HepG2 (cell line): ENCODE data around the gene CNP. TPM values are rescaled to one million over a fixed set of nuclear protein-coding genes. Genes with fewer than 3 reads are reported as not detected.

ENCODE experiments used
- ATF7-NPFF ChIP-seq: sonication (generic); formaldehyde crosslinking; IDR thresholded peaks from 2 replicates; pipeline ENCODE4 v1.8.1; 2023; ENCODE audit warnings: mild to moderate bottlenecking, low read depth, missing genetic modification reagents, moderate library complexity
- ATRX ChIP-seq: sonication (generic); formaldehyde crosslinking; IDR thresholded peaks from 2 replicates; pipeline ENCODE4 v1.4.0; 2020; ENCODE audit warnings: missing genetic modification reagents, borderline replicate concordance
- GATAD2A ChIP-seq: IDR thresholded peaks from 2 replicates; pipeline ENCODE4 v1.6.1; 2016
- RNF2 ChIP-seq: fragments of 450-650 bp; conservative IDR thresholded peaks from 2 replicates; pipeline ENCODE4 v1.6.1; 2016; ENCODE audit warnings: low read depth
- ZBTB38 ChIP-seq: sonication (generic); formaldehyde crosslinking; IDR thresholded peaks from 2 replicates; pipeline ENCODE4 v1.5.1; 2020; ENCODE audit warnings: mild to moderate bottlenecking, missing genetic modification reagents
- ZNF124 ChIP-seq: sonication (generic); formaldehyde crosslinking; IDR thresholded peaks from 2 replicates; pipeline ENCODE4 v1.4.0; 2020; ENCODE audit warnings: missing genetic modification reagents
- ZNF501 ChIP-seq: sonication (generic); formaldehyde crosslinking; IDR thresholded peaks from 2 replicates; pipeline ENCODE4 v1.5.1; 2020; ENCODE audit warnings: mild to moderate bottlenecking, moderate library complexity, missing genetic modification reagents
- ZNF543 ChIP-seq: sonication (generic); formaldehyde crosslinking; IDR thresholded peaks from 2 replicates; pipeline ENCODE4 v1.4.0; 2020; ENCODE audit warnings: mild to moderate bottlenecking, missing genetic modification reagents
- ZSCAN31 ChIP-seq: sonication (generic); formaldehyde crosslinking; IDR thresholded peaks from 2 replicates; pipeline ENCODE4 v1.5.0; 2020; ENCODE audit warnings: low read depth, mild to moderate bottlenecking, missing genetic modification reagents
- polyA plus RNA-seq, 8 experiments: library from polyadenylated mRNA; depleted of rRNA in 3 of 8; stranded (reverse) in 7 of 8; unstranded in 1 of 8; fragments of >200 nt; fragmentation: Illumina TruSeq in 4 of 8; extraction: Trizol in 4 of 8; gene quantifications; 2 replicates each; pipeline versions ENCODE4 v1.2.1 to v1.2.3, GENCODE V29; 2011 to 2016; ENCODE audit warnings: low read depth in 4 of 8, missing spikeins in 1 of 8, mixed read lengths in 1 of 8; ENCODE audit not compliant: insufficient read depth in 1 of 8
- total RNA-seq, 5 experiments: library from RNA; depleted of rRNA; stranded (reverse); fragments of >200 nt; fragmentation: Illumina TruSeq; extraction: Trizol; gene quantifications; 2 replicates each; pipeline ENCODE4 v1.2.3, GENCODE V29; 2016; ENCODE audit warnings: low read depth in 1 of 5
- TF ChIP-seq, protein P1 (sequence below): sonication (generic); formaldehyde crosslinking; IDR thresholded peaks from 2 replicates; pipeline ENCODE4 v1.9.0; 2021; ENCODE audit warnings: missing genetic modification reagents, mild to moderate bottlenecking, borderline replicate concordance
- TF ChIP-seq, protein P2 (sequence below): sonication (generic); formaldehyde crosslinking; IDR thresholded peaks from 2 replicates; pipeline ENCODE4 v1.4.0; 2020; ENCODE audit warnings: missing genetic modification reagents, borderline replicate concordance
- TF ChIP-seq, protein P3 (sequence below): sonication (generic); formaldehyde crosslinking; IDR thresholded peaks from 2 replicates; pipeline ENCODE4 v1.4.0; 2020; ENCODE audit warnings: missing genetic modification reagents, mild to moderate bottlenecking, borderline replicate concordance
- TF ChIP-seq, protein P4 (sequence below): sonication (generic); formaldehyde crosslinking; IDR thresholded peaks from 2 replicates; pipeline ENCODE4 v1.5.0; 2020; ENCODE audit warnings: mild to moderate bottlenecking, missing genetic modification reagents, borderline replicate concordance

CNP gene
- total and polyA plus RNA-seq, 2 of the 13 experiments (the other 11 are each of a cell fraction or from before 2014, with no cell fraction given): 97.2 to 161 TPM

DNA sequence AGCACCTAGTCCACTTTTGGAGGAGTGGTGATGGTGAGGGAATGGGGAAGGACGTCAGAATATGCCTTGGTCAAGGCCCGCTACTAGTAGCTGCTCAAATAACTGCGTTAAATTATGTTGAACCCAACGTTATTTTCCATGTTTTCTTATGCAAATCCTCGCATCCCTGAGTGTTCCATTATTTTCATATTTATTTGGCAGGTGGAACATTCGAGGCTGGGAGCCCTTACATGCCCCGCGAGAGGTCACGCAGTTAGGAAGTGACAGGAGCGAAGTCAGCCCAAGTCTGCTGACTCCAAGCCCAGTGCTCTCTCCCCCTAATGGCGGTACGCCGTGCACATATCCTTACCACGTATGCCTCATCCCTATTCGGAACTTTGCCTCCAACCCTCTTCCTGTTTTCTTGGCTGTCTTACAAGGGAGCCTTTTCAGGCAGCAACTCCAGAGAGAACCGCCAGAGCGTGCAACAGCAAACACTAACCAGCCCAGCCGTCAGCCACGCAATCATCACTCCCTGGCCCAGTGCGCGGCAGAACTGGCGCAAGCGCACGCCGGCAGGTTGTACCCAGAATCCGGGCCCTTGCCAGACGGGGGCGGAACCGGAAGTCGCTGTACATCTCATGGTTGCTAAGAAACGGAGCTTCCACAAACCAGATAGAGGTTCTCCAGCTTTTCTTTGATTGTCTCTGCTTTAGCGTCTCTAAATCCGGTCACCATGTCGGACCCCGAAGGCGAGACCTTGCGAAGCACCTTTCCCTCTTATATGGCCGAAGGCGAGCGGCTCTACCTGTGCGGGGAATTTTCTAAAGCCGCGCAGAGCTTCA lies 36.4 kb upstream of the CNP start, which contains the start of gene ODAD4 (continued):
- TF ChIP-seq ZNF124 (CRISPR knock-in tag) (peak; percentile 69; the same call in 1 of the 2 replicates), ZNF543 (peak; percentile 83; the same call in 1 of the 2 replicates), ATF7-NPFF (CRISPR knock-in tag) (peak; percentile 67), ZSCAN31 (CRISPR knock-in tag) (peak; percentile 89), ATRX (CRISPR knock-in tag) (no peak), GATAD2A (CRISPR knock-in tag) (peak; percentile 89), ZBTB38 (CRISPR knock-in tag) (peak; percentile 86; the same call in 1 of the 2 replicates), RNF2 (peak; percentile 64; the same call in 1 of the 2 replicates), ZNF501 (peak; percentile 98)
- TF ChIP-seq, protein P1, sequence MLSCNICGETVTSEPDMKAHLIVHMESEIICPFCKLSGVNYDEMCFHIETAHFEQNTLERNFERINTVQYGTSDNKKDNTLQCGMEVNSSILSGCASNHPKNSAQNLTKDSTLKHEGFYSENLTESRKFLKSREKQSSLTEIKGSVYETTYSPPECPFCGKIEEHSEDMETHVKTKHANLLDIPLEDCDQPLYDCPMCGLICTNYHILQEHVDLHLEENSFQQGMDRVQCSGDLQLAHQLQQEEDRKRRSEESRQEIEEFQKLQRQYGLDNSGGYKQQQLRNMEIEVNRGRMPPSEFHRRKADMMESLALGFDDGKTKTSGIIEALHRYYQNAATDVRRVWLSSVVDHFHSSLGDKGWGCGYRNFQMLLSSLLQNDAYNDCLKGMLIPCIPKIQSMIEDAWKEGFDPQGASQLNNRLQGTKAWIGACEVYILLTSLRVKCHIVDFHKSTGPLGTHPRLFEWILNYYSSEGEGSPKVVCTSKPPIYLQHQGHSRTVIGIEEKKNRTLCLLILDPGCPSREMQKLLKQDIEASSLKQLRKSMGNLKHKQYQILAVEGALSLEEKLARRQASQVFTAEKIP (CRISPR knock-in tag): no peak
- TF ChIP-seq, protein P2, sequence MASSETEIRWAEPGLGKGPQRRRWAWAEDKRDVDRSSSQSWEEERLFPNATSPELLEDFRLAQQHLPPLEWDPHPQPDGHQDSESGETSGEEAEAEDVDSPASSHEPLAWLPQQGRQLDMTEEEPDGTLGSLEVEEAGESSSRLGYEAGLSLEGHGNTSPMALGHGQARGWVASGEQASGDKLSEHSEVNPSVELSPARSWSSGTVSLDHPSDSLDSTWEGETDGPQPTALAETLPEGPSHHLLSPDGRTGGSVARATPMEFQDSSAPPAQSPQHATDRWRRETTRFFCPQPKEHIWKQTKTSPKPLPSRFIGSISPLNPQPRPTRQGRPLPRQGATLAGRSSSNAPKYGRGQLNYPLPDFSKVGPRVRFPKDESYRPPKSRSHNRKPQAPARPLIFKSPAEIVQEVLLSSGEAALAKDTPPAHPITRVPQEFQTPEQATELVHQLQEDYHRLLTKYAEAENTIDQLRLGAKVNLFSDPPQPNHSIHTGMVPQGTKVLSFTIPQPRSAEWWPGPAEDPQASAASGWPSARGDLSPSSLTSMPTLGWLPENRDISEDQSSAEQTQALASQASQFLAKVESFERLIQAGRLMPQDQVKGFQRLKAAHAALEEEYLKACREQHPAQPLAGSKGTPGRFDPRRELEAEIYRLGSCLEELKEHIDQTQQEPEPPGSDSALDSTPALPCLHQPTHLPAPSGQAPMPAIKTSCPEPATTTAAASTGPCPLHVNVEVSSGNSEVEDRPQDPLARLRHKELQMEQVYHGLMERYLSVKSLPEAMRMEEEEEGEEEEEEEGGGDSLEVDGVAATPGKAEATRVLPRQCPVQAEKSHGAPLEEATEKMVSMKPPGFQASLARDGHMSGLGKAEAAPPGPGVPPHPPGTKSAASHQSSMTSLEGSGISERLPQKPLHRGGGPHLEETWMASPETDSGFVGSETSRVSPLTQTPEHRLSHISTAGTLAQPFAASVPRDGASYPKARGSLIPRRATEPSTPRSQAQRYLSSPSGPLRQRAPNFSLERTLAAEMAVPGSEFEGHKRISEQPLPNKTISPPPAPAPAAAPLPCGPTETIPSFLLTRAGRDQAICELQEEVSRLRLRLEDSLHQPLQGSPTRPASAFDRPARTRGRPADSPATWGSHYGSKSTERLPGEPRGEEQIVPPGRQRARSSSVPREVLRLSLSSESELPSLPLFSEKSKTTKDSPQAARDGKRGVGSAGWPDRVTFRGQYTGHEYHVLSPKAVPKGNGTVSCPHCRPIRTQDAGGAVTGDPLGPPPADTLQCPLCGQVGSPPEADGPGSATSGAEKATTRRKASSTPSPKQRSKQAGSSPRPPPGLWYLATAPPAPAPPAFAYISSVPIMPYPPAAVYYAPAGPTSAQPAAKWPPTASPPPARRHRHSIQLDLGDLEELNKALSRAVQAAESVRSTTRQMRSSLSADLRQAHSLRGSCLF: 0 out of 2 replicates have a peak, but pooled peaks have one; percentile 41
- TF ChIP-seq, protein P3, sequence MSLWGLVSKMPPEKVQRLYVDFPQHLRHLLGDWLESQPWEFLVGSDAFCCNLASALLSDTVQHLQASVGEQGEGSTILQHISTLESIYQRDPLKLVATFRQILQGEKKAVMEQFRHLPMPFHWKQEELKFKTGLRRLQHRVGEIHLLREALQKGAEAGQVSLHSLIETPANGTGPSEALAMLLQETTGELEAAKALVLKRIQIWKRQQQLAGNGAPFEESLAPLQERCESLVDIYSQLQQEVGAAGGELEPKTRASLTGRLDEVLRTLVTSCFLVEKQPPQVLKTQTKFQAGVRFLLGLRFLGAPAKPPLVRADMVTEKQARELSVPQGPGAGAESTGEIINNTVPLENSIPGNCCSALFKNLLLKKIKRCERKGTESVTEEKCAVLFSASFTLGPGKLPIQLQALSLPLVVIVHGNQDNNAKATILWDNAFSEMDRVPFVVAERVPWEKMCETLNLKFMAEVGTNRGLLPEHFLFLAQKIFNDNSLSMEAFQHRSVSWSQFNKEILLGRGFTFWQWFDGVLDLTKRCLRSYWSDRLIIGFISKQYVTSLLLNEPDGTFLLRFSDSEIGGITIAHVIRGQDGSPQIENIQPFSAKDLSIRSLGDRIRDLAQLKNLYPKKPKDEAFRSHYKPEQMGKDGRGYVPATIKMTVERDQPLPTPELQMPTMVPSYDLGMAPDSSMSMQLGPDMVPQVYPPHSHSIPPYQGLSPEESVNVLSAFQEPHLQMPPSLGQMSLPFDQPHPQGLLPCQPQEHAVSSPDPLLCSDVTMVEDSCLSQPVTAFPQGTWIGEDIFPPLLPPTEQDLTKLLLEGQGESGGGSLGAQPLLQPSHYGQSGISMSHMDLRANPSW (CRISPR knock-in tag): peak; percentile 92; the same call in 1 of the 2 replicates
- TF ChIP-seq, protein P4, sequence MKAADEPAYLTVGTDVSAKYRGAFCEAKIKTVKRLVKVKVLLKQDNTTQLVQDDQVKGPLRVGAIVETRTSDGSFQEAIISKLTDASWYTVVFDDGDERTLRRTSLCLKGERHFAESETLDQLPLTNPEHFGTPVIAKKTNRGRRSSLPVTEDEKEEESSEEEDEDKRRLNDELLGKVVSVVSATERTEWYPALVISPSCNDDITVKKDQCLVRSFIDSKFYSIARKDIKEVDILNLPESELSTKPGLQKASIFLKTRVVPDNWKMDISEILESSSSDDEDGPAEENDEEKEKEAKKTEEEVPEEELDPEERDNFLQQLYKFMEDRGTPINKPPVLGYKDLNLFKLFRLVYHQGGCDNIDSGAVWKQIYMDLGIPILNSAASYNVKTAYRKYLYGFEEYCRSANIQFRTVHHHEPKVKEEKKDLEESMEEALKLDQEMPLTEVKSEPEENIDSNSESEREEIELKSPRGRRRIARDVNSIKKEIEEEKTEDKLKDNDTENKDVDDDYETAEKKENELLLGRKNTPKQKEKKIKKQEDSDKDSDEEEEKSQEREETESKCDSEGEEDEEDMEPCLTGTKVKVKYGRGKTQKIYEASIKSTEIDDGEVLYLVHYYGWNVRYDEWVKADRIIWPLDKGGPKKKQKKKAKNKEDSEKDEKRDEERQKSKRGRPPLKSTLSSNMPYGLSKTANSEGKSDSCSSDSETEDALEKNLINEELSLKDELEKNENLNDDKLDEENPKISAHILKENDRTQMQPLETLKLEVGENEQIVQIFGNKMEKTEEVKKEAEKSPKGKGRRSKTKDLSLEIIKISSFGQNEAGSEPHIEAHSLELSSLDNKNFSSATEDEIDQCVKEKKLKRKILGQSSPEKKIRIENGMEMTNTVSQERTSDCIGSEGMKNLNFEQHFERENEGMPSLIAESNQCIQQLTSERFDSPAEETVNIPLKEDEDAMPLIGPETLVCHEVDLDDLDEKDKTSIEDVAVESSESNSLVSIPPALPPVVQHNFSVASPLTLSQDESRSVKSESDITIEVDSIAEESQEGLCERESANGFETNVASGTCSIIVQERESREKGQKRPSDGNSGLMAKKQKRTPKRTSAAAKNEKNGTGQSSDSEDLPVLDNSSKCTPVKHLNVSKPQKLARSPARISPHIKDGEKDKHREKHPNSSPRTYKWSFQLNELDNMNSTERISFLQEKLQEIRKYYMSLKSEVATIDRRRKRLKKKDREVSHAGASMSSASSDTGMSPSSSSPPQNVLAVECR (CRISPR knock-in tag): peak; percentile 95
